Astrocyte (in vitro differentiated cells and primary cell): ENCODE measurements around the gene ANK3. TPM values are rescaled to one million over a fixed set of nuclear protein-coding genes. Genes with fewer than 3 reads are reported as not detected.
A peak's percentile ranks its signal among the peaks of the same experiment; 100 is the strongest.

Source experiments
- DNase-seq: peaks from one replicate; pipeline ENCODE4 v3.0.0-alpha.2; 2010; ENCODE audit warnings: low read depth
- FAIRE-seq: peaks from 2 replicates; lab custom pipeline; 2011; peaks lifted over from hg19 to GRCh38; lab: Jason Lieb, UNC
- H2AFZ ChIP-seq: 2 replicates; pipeline ENCODE4 v1.6.0; 2012; ENCODE audit warnings: low read depth, low read length, inconsistent platforms
- H3K27ac ChIP-seq: 2 replicates; pipeline ENCODE4 v1.5.1; 2011; ENCODE audit warnings: low read depth, low read length, inconsistent platforms
- H3K27me3 ChIP-seq: 2 replicates; pipeline ENCODE4 v1.6.0; 2011; ENCODE audit warnings: low read length, inconsistent platforms; ENCODE audit not compliant: insufficient read depth
- H3K36me3 ChIP-seq: 2 replicates; pipeline ENCODE4 v1.5.1; 2011; ENCODE audit warnings: low read length, inconsistent platforms; ENCODE audit not compliant: insufficient read depth
- H3K4me1 ChIP-seq: 2 replicates; pipeline ENCODE4 v1.5.1; 2011; ENCODE audit warnings: low read length, inconsistent platforms; ENCODE audit not compliant: insufficient read depth
- H3K4me2 ChIP-seq: 2 replicates; pipeline ENCODE4 v1.6.0; 2012; ENCODE audit warnings: low read length, inconsistent platforms
- H3K4me3 ChIP-seq: 2 replicates; pipeline ENCODE4 v1.5.1; 2011; ENCODE audit warnings: low read depth, mild to moderate bottlenecking, low read length, inconsistent platforms; ENCODE audit not compliant: insufficient read depth
- H3K79me2 ChIP-seq: 2 replicates; pipeline ENCODE4 v1.6.0; 2012; ENCODE audit warnings: mild to moderate bottlenecking, low read length, inconsistent platforms; ENCODE audit not compliant: insufficient read depth
- H3K9ac ChIP-seq: 2 replicates; pipeline ENCODE4 v1.6.0; 2012; ENCODE audit warnings: mild to moderate bottlenecking, low read length, inconsistent platforms
- H3K9me3 ChIP-seq: 2 replicates; pipeline ENCODE4 v1.5.1; 2012; ENCODE audit warnings: low read depth, mild to moderate bottlenecking, low read length, inconsistent platforms; ENCODE audit not compliant: insufficient read depth
- H4K20me1 ChIP-seq: 2 replicates; pipeline ENCODE4 v1.6.0; 2012; ENCODE audit warnings: low read length, inconsistent platforms; ENCODE audit not compliant: insufficient read depth
- H3K27ac Mint-ChIP-seq: one replicate; pipeline ENCODE4 v1.8.0; 2021; ENCODE audit warnings: mild to moderate bottlenecking, mixed read lengths; ENCODE audit not compliant: unreplicated experiment
- H3K27me3 Mint-ChIP-seq: one replicate; pipeline ENCODE4 v1.8.0; 2021; ENCODE audit warnings: low read depth, mixed read lengths; ENCODE audit not compliant: unreplicated experiment
- H3K36me3 Mint-ChIP-seq: one replicate; pipeline ENCODE4 v1.8.0; 2021; ENCODE audit warnings: low read depth, mixed read lengths; ENCODE audit not compliant: unreplicated experiment
- H3K4me1 Mint-ChIP-seq: one replicate; pipeline ENCODE4 v1.8.0; 2021; ENCODE audit warnings: low read depth, mixed read lengths; ENCODE audit not compliant: unreplicated experiment
- H3K4me3 Mint-ChIP-seq: one replicate; pipeline ENCODE4 v1.8.0; 2021; ENCODE audit warnings: mild to moderate bottlenecking, moderate library complexity, mixed read lengths; ENCODE audit not compliant: unreplicated experiment
- H3K9me3 Mint-ChIP-seq: one replicate; pipeline ENCODE4 v1.8.0; 2021; ENCODE audit warnings: mild to moderate bottlenecking, mixed read lengths; ENCODE audit not compliant: unreplicated experiment
- CTCF ChIP-seq: IDR thresholded peaks from 2 replicates; pipeline ENCODE4 v1.5.1; 2011; ENCODE audit warnings: low read depth, mild to moderate bottlenecking, inconsistent platforms, low read length, moderate library complexity; ENCODE audit not compliant: insufficient read depth
- EZH2 ChIP-seq: IDR thresholded peaks from 2 replicates; pipeline ENCODE4 v1.6.1; 2012; ENCODE audit warnings: mild to moderate bottlenecking, low read length, inconsistent platforms; ENCODE audit not compliant: insufficient read depth
- total RNA-seq: library from RNA; stranded (reverse); gene quantifications from 2 replicates; pipeline ENCODE4 v1.2.1, GENCODE V29; 2021

Gene ANK3
- total RNA-seq, 1 donor from 2014 or later = 21.1 TPM

GRCh38 chr10:60312818-60313588 lies 76.7 kb downstream of the ANK3 start:
- Mint-ChIP-seq H3K27me3 (no peaks in the 10 kb centered on the region), H3K4me1 (peaks cover 22% of the 10 kb centered on the region), H3K4me3 (no peak overlapping the region), H3K36me3 (no peaks in the 10 kb centered on the region), H3K9me3 (no peaks in the 10 kb centered on the region), H3K27ac (no peak overlapping the region)
- Histone ChIP-seq H3K4me1 (peaks cover 28% of the 10 kb centered on the region), H3K4me3 (no peak overlapping the region), H2AFZ (no peak overlapping the region), H3K36me3 (no peaks in the 10 kb centered on the region), H4K20me1 (no peaks in the 10 kb centered on the region), H3K79me2 (no peaks in the 10 kb centered on the region), H3K27me3 (no peaks in the 10 kb centered on the region), H3K9ac (no peak overlapping the region), H3K27ac (peak overlapping the region; percentile 71), H3K9me3 (no peaks in the 10 kb centered on the region), H3K4me2 (peak overlapping the region; percentile 65)
- no peak for TF ChIP-seq EZH2
- no peak for TF ChIP-seq CTCF
- FAIRE-seq (peak; percentile 39), DNase-seq (peak; percentile 61)

GRCh38 chr10:60311821-60312220 lies 77.9 kb downstream of the ANK3 start:
- H3K27me3 Mint-ChIP-seq = no peaks in the 10 kb centered on the region
- no peak overlapping the region for H2AFZ ChIP-seq
- H3K36me3 ChIP-seq = no peaks in the 10 kb centered on the region
- no peaks in the 10 kb centered on the region for H3K9me3 ChIP-seq
- peaks cover 28% of the 10 kb centered on the region for H3K4me1 ChIP-seq
- no peak overlapping the region for H3K4me3 Mint-ChIP-seq
- no peaks in the 10 kb centered on the region for H3K36me3 Mint-ChIP-seq
- H3K9ac ChIP-seq = no peak overlapping the region
- no peaks in the 10 kb centered on the region for H3K79me2 ChIP-seq
- H3K27ac ChIP-seq = no peak overlapping the region
- H3K4me1 Mint-ChIP-seq = peaks cover 22% of the 10 kb centered on the region
- FAIRE-seq (no peak), DNase-seq (no peak)
- H3K27me3 ChIP-seq = no peaks in the 10 kb centered on the region
- H3K4me3 ChIP-seq = no peak overlapping the region
- TF ChIP-seq EZH2 (no peak), CTCF (no peak)
- no peak overlapping the region for H3K4me2 ChIP-seq
- no peaks in the 10 kb centered on the region for H3K9me3 Mint-ChIP-seq
- H3K27ac Mint-ChIP-seq = no peak overlapping the region
- no peaks in the 10 kb centered on the region for H4K20me1 ChIP-seq

DNA sequence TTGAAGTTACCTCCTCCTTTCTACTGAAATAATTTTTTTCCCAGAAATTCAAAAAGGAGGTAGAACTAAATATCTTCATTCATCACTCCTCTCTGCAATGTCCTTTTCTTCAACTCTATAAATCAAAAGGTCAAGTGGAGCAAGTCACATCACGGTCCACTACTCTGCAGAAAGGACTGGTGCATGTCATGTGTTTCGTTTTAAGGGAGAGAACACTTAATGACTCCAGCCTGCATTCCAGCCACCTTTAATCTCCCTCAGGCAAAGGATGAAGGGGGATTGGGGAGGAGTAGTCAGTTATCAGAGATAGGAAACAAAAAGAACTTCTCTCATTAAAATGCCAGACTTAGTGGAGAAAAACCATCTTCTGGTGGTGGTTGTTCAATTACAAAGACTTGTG lies 78.9 kb downstream of the ANK3 start:
- no peak overlapping the region for H3K4me3 Mint-ChIP-seq
- H3K27me3 ChIP-seq = no peaks in the 10 kb centered on the region
- H3K4me1 Mint-ChIP-seq = peaks cover 22% of the 10 kb centered on the region
- no peak for DNase-seq
- peaks cover 29% of the 10 kb centered on the region for H3K4me1 ChIP-seq
- no peak for FAIRE-seq
- no peak for TF ChIP-seq EZH2
- no peak for TF ChIP-seq CTCF
- H3K79me2 ChIP-seq = no peaks in the 10 kb centered on the region
- no peaks in the 10 kb centered on the region for H3K9me3 ChIP-seq
- no peaks in the 10 kb centered on the region for H4K20me1 ChIP-seq
- H3K27me3 Mint-ChIP-seq = no peaks in the 10 kb centered on the region
- H3K9ac ChIP-seq = no peak overlapping the region
- H3K36me3 ChIP-seq = no peaks in the 10 kb centered on the region
- no peak overlapping the region for H3K27ac ChIP-seq
- no peak overlapping the region for H3K4me3 ChIP-seq
- no peaks in the 10 kb centered on the region for H3K36me3 Mint-ChIP-seq
- no peaks in the 10 kb centered on the region for H3K9me3 Mint-ChIP-seq
- H2AFZ ChIP-seq = no peak overlapping the region
- H3K4me2 ChIP-seq = no peak overlapping the region
- H3K27ac Mint-ChIP-seq = no peak overlapping the region
